Astrocyte of the spinal cord (primary cell): ENCODE results near the gene UBE2J1.
"Not testable (repeated sequence)": the region's sequence is repeated elsewhere in the genome, so short reads cannot be mapped to it uniquely, and the experiment has no call there.

Experiments used
- DNase-seq: peaks from one replicate; pipeline ENCODE4 v3.0.0; 2011; ENCODE audit warnings: low read depth, low spot score
- H3K4me3 ChIP-seq: 2 replicates; pipeline ENCODE4 v1.5.1; 2011; ENCODE audit warnings: low read depth, mild to moderate bottlenecking, low read length, moderate library complexity
- CTCF ChIP-seq: IDR thresholded peaks from 2 replicates; pipeline ENCODE4 v1.5.1; 2012; ENCODE audit warnings: low read depth, mild to moderate bottlenecking, low read length, inconsistent platforms
- in situ Hi-C: cut with HindIII; loops from 2 replicates; pipeline ENCODE4 v1.10.0; 2017; ENCODE audit warnings: low sequenced_read_pairs

The UBE2J1 gene

GRCh38 chr6:89314692-89315091 is 37.8 kb downstream of the UBE2J1 start:
- no peak for DNase-seq
- in situ Hi-C loops: no loop called here
- no peak for TF ChIP-seq CTCF

GRCh38 chr6:89313006-89313405 is 39.5 kb downstream of the UBE2J1 start:
- in situ Hi-C loops: no loop called here
- peak; percentile 78 for DNase-seq
- no peak for TF ChIP-seq CTCF
- H3K4me3 ChIP-seq: no peak overlapping the region

More at GRCh38 chr6:89314692-89315091, 37.8 kb downstream of the UBE2J1 start:
- H3K4me3 ChIP-seq: no peak overlapping the region

- DNase-seq: peak; percentile 81
- no peak overlapping the region for H3K4me3 ChIP-seq
- in situ Hi-C loops: no loop called here
- TF ChIP-seq CTCF: peak; percentile 65
These were observed 40.5 kb downstream of the UBE2J1 start for GRCh38 chr6:89311853-89312531.

GRCh38 chr6:89311530-89311852 is 41.0 kb downstream of the UBE2J1 start:
- TF ChIP-seq CTCF: no peak
- in situ Hi-C loops: no loop called here
- DNase-seq: no peak
- H3K4me3 ChIP-seq: no peak overlapping the region

- DNase-seq: peak; percentile 13
- no peak for TF ChIP-seq CTCF
- in situ Hi-C loops: no loop called here
- H3K4me3 ChIP-seq: no peak overlapping the region
These were observed 41.6 kb downstream of the UBE2J1 start for GRCh38 chr6:89310929-89311328.

- no peak for TF ChIP-seq CTCF
- H3K4me3 ChIP-seq: no peak overlapping the region
- DNase-seq: no peak
- in situ Hi-C loops: no loop called here
These were observed 43.8 kb downstream of the UBE2J1 start for GRCh38 chr6:89308525-89309395.

- H3K4me3 ChIP-seq, DNase-seq, in situ Hi-C loops: not testable (repeated sequence)
These were observed 48.0 kb downstream of the UBE2J1 start for GRCh38 chr6:89304517-89304916.
